ENCODE data around the gene ANGPTL1.

The ANGPTL1 gene

DNA sequence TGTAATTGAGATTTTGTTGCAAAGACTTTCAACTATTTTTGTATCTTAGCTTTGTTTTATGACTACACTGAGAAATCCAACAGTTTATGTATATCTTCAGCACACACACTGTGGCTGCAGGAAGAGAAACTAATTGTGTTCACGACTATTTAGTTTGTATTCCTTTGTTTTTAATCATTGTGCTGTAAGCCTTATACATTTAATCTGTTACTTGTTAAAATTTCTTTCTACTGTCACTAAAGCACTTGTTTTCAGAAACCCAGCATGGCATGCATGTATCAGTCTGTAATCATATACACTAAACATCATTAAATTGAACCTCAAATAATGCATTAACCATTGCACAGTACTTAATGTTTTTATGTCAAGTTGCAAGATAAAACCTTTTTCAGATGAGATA, 656 bp downstream of the ANGPTL1 start:
- no peak for TF ChIP-seq NFIC (IDR thresholded peaks at IDR 0.05)
- TF ChIP-seq TEAD4 (IDR thresholded peaks at IDR 0.05), result no peak
- no peak for TF ChIP-seq CEBPB (IDR thresholded peaks at IDR 0.05)
- no peak for TF ChIP-seq YY1 (IDR thresholded peaks at IDR 0.05; ENCODE audit: low read depth)
- TF ChIP-seq TAF1 (IDR thresholded peaks at IDR 0.05; ENCODE audit: low read depth), result no peak
- TF ChIP-seq, protein P1, sequence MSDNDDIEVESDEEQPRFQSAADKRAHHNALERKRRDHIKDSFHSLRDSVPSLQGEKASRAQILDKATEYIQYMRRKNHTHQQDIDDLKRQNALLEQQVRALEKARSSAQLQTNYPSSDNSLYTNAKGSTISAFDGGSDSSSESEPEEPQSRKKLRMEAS (IDR thresholded peaks at IDR 0.05), result no peak
- no peak for TF ChIP-seq REST (IDR thresholded peaks at IDR 0.05; ENCODE audit: low read depth)
- no peak for TF ChIP-seq FOXM1 (IDR thresholded peaks at IDR 0.05; ENCODE audit: borderline replicate concordance, low read depth)
- TF ChIP-seq EGR1 (IDR thresholded peaks at IDR 0.05), result no peak
- TF ChIP-seq ZBTB7A (IDR thresholded peaks at IDR 0.05; ENCODE audit: low read depth), result no peak
- TF ChIP-seq, protein P2, sequence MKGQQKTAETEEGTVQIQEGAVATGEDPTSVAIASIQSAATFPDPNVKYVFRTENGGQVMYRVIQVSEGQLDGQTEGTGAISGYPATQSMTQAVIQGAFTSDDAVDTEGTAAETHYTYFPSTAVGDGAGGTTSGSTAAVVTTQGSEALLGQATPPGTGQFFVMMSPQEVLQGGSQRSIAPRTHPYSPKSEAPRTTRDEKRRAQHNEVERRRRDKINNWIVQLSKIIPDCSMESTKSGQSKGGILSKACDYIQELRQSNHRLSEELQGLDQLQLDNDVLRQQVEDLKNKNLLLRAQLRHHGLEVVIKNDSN (IDR thresholded peaks at IDR 0.05), result no peak
- TF ChIP-seq RAD21 (IDR thresholded peaks at IDR 0.05; ENCODE audit: low read depth), result no peak
- no peak for TF ChIP-seq TCF12 (IDR thresholded peaks at IDR 0.05; ENCODE audit: low read depth)

DNA sequence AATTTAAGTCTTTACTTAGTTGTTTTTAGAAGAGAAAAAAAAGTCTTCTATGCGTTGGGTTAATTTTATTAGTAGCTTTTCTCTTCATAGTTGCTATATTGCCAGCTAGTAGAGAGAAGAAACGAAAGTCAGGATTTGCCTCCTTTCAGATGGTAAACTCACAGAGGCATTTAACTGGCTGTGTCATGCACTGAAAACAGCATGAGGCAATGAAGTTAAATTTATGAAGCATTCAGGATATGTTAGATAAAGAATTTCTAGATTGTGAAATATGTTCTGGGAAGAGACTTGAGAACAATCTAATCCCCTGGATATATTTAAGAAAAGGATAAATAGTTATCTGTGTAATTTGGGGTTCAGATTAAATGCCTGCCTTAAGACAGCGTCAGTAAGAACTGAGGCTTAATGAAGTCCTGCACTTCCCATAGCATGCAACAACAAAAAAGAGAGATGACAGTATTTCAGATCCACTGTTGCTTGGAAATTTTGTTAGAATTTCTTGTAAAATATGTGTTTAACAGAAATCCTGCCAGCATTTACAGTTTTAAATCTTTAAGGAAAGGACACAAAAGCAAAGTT, 1.7 kb downstream of the ANGPTL1 start:
- TF ChIP-seq NFIC (IDR thresholded peaks at IDR 0.05) (no peak), EP300 (IDR thresholded peaks at IDR 0.05; ENCODE audit: borderline replicate concordance) (no peak), REST (IDR thresholded peaks at IDR 0.05; ENCODE audit: low read depth) (no peak), EGR1 (IDR thresholded peaks at IDR 0.05) (no peak), CREB1 (IDR thresholded peaks at IDR 0.05; ENCODE audit: low read depth) (no peak), TAF1 (IDR thresholded peaks at IDR 0.05; ENCODE audit: low read depth) (no peak), TCF12 (IDR thresholded peaks at IDR 0.05; ENCODE audit: low read depth) (no peak), TEAD4 (IDR thresholded peaks at IDR 0.05) (no peak), ZBTB7A (IDR thresholded peaks at IDR 0.05; ENCODE audit: low read depth) (no peak), RAD21 (IDR thresholded peaks at IDR 0.05; ENCODE audit: low read depth) (no peak)
- TF ChIP-seq, protein P2 (IDR thresholded peaks at IDR 0.05), result no peak
- TF ChIP-seq, protein P1 (IDR thresholded peaks at IDR 0.05), result no peak

DNA sequence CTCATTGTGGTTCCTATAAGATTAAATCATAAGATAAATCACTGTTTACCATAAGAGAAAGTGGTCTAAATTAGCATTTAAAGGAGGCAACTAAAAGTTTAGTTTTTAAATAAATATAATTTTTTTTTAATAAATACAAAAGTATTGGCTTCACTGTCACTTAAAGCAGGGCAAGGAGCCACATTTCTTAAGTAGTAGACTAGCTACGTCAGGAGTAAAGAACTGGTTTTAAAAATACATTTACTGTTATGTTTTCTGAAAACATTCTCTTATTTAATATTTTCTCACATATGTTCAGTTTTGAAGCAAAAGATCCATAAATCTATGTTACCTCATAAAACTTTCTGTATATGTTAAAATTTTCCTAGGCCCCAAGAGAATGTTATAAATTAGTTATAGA, 2.2 kb downstream of the ANGPTL1 start:
- TF ChIP-seq CEBPB (IDR thresholded peaks at IDR 0.05), result no peak
- TF ChIP-seq NFIC (IDR thresholded peaks at IDR 0.05), result no peak
- TF ChIP-seq ZBTB7A (IDR thresholded peaks at IDR 0.05; ENCODE audit: low read depth), result no peak
- TF ChIP-seq TEAD4 (IDR thresholded peaks at IDR 0.05), result no peak
- TF ChIP-seq, protein P2 (IDR thresholded peaks at IDR 0.05), result no peak
- no peak for TF ChIP-seq EGR1 (IDR thresholded peaks at IDR 0.05)
- no peak for TF ChIP-seq CREB1 (IDR thresholded peaks at IDR 0.05; ENCODE audit: low read depth)
- TF ChIP-seq, protein P1 (IDR thresholded peaks at IDR 0.05), result no peak
- no peak for TF ChIP-seq EP300 (IDR thresholded peaks at IDR 0.05; ENCODE audit: borderline replicate concordance)

DNA sequence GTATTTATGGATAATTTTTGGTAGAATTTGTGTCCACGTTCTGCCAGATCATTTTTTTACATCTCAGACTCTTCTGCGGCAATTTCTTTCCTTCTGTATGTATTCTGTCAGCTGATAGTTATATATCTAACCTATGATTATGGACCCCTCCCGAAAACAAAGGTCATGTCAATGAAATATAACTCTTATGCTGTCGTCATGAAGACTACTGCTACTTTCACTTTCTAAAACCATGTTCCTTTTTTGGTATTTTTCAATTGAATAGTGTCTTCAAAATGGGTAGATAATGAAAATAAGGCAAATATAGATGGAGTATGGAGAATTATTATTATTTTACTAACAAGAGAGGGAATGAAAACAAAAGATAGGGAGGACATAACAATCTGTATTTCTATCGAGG, 3.2 kb downstream of the ANGPTL1 start:
- TF ChIP-seq REST (IDR thresholded peaks at IDR 0.05; ENCODE audit: low read depth), result no peak
- TF ChIP-seq, protein P2 (IDR thresholded peaks at IDR 0.05), result no peak
- no peak for TF ChIP-seq NFIC (IDR thresholded peaks at IDR 0.05)
- TF ChIP-seq FOXM1 (IDR thresholded peaks at IDR 0.05; ENCODE audit: borderline replicate concordance, low read depth), result no peak
- TF ChIP-seq CREB1 (IDR thresholded peaks at IDR 0.05; ENCODE audit: low read depth), result no peak
- no peak for TF ChIP-seq CEBPB (IDR thresholded peaks at IDR 0.05)
- TF ChIP-seq TAF1 (IDR thresholded peaks at IDR 0.05; ENCODE audit: low read depth), result no peak
- TF ChIP-seq TCF12 (IDR thresholded peaks at IDR 0.05; ENCODE audit: low read depth), result no peak
- TF ChIP-seq YY1 (IDR thresholded peaks at IDR 0.05; ENCODE audit: low read depth), result no peak
- no peak for TF ChIP-seq TEAD4 (IDR thresholded peaks at IDR 0.05)
- TF ChIP-seq, protein P1 (IDR thresholded peaks at IDR 0.05), result no peak
- no peak for TF ChIP-seq RAD21 (IDR thresholded peaks at IDR 0.05; ENCODE audit: low read depth)
- no peak for TF ChIP-seq EGR1 (IDR thresholded peaks at IDR 0.05)
- TF ChIP-seq EP300 (IDR thresholded peaks at IDR 0.05; ENCODE audit: borderline replicate concordance), result no peak
- no peak for TF ChIP-seq ZBTB7A (IDR thresholded peaks at IDR 0.05; ENCODE audit: low read depth)

All from Ishikawa (cell line).